ENCODE data around the gene DNASE1L3. TPM values are rescaled to one million over a fixed set of nuclear protein-coding genes. Genes with fewer than 3 reads are reported as not detected.

Gene DNASE1L3
- total and polyA plus RNA-seq, 2 of the 13 experiments (the other 11 are each of a cell fraction or from before 2014, with no cell fraction given), result 0.86 to 1.7 TPM

GRCh38 chr3:58237941-58238681 is 27.3 kb upstream of the DNASE1L3 start (continued):
- TF ChIP-seq, protein P1, sequence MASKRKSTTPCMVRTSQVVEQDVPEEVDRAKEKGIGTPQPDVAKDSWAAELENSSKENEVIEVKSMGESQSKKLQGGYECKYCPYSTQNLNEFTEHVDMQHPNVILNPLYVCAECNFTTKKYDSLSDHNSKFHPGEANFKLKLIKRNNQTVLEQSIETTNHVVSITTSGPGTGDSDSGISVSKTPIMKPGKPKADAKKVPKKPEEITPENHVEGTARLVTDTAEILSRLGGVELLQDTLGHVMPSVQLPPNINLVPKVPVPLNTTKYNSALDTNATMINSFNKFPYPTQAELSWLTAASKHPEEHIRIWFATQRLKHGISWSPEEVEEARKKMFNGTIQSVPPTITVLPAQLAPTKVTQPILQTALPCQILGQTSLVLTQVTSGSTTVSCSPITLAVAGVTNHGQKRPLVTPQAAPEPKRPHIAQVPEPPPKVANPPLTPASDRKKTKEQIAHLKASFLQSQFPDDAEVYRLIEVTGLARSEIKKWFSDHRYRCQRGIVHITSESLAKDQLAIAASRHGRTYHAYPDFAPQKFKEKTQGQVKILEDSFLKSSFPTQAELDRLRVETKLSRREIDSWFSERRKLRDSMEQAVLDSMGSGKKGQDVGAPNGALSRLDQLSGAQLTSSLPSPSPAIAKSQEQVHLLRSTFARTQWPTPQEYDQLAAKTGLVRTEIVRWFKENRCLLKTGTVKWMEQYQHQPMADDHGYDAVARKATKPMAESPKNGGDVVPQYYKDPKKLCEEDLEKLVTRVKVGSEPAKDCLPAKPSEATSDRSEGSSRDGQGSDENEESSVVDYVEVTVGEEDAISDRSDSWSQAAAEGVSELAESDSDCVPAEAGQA (IDR thresholded peaks at IDR 0.05; ENCODE audit: low read depth), result no peak
- TF ChIP-seq, protein P1 (CRISPR knock-in tag; IDR thresholded peaks at IDR 0.05; ENCODE audit: borderline replicate concordance), result no peak
- TF ChIP-seq ZEB1 (IDR thresholded peaks at IDR 0.05; ENCODE audit: insufficient replicate concordance, low read depth), result peak; percentile 36
- peak; percentile 54 for TF ChIP-seq ASH2L (IDR thresholded peaks at IDR 0.05; ENCODE audit: insufficient read length, low read depth, low read length)
- no peak for TF ChIP-seq BRF2 (CRISPR knock-in tag; IDR thresholded peaks at IDR 0.05)
- TF ChIP-seq BCL6 (CRISPR knock-in tag; IDR thresholded peaks at IDR 0.05), result peak; percentile 42; the same call in 1 of the 2 replicates
- peak; percentile 30; the same call in 1 of the 2 replicates for TF ChIP-seq ZNF451 (CRISPR knock-in tag; IDR thresholded peaks at IDR 0.05)
- TF ChIP-seq, protein P2, sequence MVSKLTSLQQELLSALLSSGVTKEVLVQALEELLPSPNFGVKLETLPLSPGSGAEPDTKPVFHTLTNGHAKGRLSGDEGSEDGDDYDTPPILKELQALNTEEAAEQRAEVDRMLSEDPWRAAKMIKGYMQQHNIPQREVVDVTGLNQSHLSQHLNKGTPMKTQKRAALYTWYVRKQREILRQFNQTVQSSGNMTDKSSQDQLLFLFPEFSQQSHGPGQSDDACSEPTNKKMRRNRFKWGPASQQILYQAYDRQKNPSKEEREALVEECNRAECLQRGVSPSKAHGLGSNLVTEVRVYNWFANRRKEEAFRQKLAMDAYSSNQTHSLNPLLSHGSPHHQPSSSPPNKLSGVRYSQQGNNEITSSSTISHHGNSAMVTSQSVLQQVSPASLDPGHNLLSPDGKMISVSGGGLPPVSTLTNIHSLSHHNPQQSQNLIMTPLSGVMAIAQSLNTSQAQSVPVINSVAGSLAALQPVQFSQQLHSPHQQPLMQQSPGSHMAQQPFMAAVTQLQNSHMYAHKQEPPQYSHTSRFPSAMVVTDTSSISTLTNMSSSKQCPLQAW (CRISPR knock-in tag; IDR thresholded peaks at IDR 0.05), result peak; percentile 64
- TF ChIP-seq GLMP (CRISPR knock-in tag; IDR thresholded peaks at IDR 0.05; ENCODE audit: borderline replicate concordance), result no peak
- peak; percentile 9; the same call in 1 of the 2 replicates for TF ChIP-seq KDM5A (IDR thresholded peaks at IDR 0.05; ENCODE audit: borderline replicate concordance, low read length)
- peak; percentile 67; the same call in 1 of the 2 replicates for TF ChIP-seq PPARG (CRISPR knock-in tag; conservative IDR thresholded peaks at IDR 0.05)
- TF ChIP-seq PATZ1 (CRISPR knock-in tag; IDR thresholded peaks at IDR 0.05), result peak; percentile 70
- TF ChIP-seq, protein P3, sequence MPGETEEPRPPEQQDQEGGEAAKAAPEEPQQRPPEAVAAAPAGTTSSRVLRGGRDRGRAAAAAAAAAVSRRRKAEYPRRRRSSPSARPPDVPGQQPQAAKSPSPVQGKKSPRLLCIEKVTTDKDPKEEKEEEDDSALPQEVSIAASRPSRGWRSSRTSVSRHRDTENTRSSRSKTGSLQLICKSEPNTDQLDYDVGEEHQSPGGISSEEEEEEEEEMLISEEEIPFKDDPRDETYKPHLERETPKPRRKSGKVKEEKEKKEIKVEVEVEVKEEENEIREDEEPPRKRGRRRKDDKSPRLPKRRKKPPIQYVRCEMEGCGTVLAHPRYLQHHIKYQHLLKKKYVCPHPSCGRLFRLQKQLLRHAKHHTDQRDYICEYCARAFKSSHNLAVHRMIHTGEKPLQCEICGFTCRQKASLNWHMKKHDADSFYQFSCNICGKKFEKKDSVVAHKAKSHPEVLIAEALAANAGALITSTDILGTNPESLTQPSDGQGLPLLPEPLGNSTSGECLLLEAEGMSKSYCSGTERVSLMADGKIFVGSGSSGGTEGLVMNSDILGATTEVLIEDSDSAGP (CRISPR knock-in tag; IDR thresholded peaks at IDR 0.05; ENCODE audit: borderline replicate concordance), result peak; percentile 32; the same call in 1 of the 2 replicates
- TF ChIP-seq KMT2B (CRISPR knock-in tag; IDR thresholded peaks at IDR 0.05), result peak; percentile 36
